Neural cell (in vitro differentiated cells): ENCODE results near the gene SLC10A4. TPM values are rescaled to one million over a fixed set of nuclear protein-coding genes. Genes with fewer than 3 reads are reported as not detected.
A peak's percentile ranks its signal among the peaks of the same experiment; 100 is the strongest.

Experiments
- H2AFZ ChIP-seq: fragments of 200-600, 300-800 bp; sonication (generic), shearing (Covaris generic); 2 replicates; pipeline ENCODE4 v1.6.0; 2014; ENCODE audit warnings: low read depth, mild to moderate bottlenecking, antibody characterized with exemption, low read length, moderate library complexity
- H3F3A ChIP-seq: fragments of 200-600 bp; shearing (Covaris generic); 2 replicates; pipeline ENCODE4 v1.6.1; 2016; ENCODE audit warnings: mild to moderate bottlenecking, moderate library complexity, mixed read lengths, antibody characterized with exemption, low read length; ENCODE audit not compliant: insufficient read depth, poor library complexity, severe bottlenecking
- H3K27ac ChIP-seq: fragments of 200-600, 300-800 bp; sonication (generic), shearing (Covaris generic); 2 replicates; pipeline ENCODE4 v1.5.1; 2014; ENCODE audit warnings: mild to moderate bottlenecking, low read length, moderate library complexity
- H3K27me3 ChIP-seq: fragments of 300-800, 200-600 bp; sonication (generic), shearing (Covaris generic); 2 replicates; pipeline ENCODE4 v1.6.0; 2014; ENCODE audit warnings: mild to moderate bottlenecking, low read depth, low read length, moderate library complexity; ENCODE audit not compliant: insufficient read depth
- H3K36me3 ChIP-seq: fragments of 300-800, 200-600 bp; sonication (generic), shearing (Covaris generic); 2 replicates; pipeline ENCODE4 v1.5.1; 2014; ENCODE audit warnings: mild to moderate bottlenecking, antibody characterized with exemption, low read length, moderate library complexity; ENCODE audit not compliant: insufficient read depth
- H3K4me2 ChIP-seq: fragments of 300-800, 200-600 bp; sonication (generic), shearing (Covaris generic); 2 replicates; pipeline ENCODE4 v1.6.0; 2014; ENCODE audit warnings: mild to moderate bottlenecking, low read length
- H3K4me3 ChIP-seq: fragments of 300-800, 200-600 bp; sonication (generic), shearing (Covaris generic); 2 replicates; pipeline ENCODE4 v1.5.1; 2014; ENCODE audit warnings: mild to moderate bottlenecking, low read length, moderate library complexity
- H3K79me2 ChIP-seq: fragments of 200-600 bp; shearing (Covaris generic); replicated peaks from 2 replicates; pipeline ENCODE4 v1.6.0; 2014; ENCODE audit warnings: mild to moderate bottlenecking, low read length, moderate library complexity; ENCODE audit not compliant: insufficient read depth
- H3K9ac ChIP-seq: fragments of 300-800, 200-600 bp; sonication (generic), shearing (Covaris generic); 2 replicates; pipeline ENCODE4 v1.6.1; 2016; ENCODE audit warnings: mild to moderate bottlenecking, low read length, mixed read lengths
- H3K9me2 ChIP-seq: fragments of 200-600 bp; shearing (Covaris generic); 2 replicates; pipeline ENCODE4 v1.6.1; 2016; ENCODE audit warnings: mild to moderate bottlenecking, low read length, mixed read lengths; ENCODE audit not compliant: insufficient read depth
- H3K9me3 ChIP-seq: fragments of 200-600, 300-800 bp; sonication (generic), shearing (Covaris generic); 2 replicates; pipeline ENCODE4 v1.6.1; 2016; ENCODE audit warnings: mild to moderate bottlenecking, mixed run types, low read length, moderate library complexity, mixed read lengths
- H4K20me1 ChIP-seq: fragments of 200-600 bp; shearing (Covaris generic); 2 replicates; pipeline ENCODE4 v1.6.1; 2016; ENCODE audit warnings: mild to moderate bottlenecking, mixed run types; ENCODE audit not compliant: insufficient read depth
- CTCF ChIP-seq: fragments of 450-650 bp; IDR thresholded peaks from 2 replicates; pipeline ENCODE4 v1.5.1; 2014; ENCODE audit warnings: antibody characterized with exemption, mild to moderate bottlenecking, moderate library complexity; ENCODE audit not compliant: poor library complexity, severe bottlenecking
- EP300 ChIP-seq: fragments of 450-650 bp; conservative IDR thresholded peaks from 2 replicates; pipeline ENCODE4 v1.6.1; 2014; ENCODE audit warnings: antibody characterized with exemption, mild to moderate bottlenecking, moderate library complexity; ENCODE audit not compliant: poor library complexity, severe bottlenecking
- EZH2 ChIP-seq: fragments of 200-600, 300-800 bp; shearing (Covaris generic), sonication (generic); IDR thresholded peaks from 2 replicates; pipeline ENCODE4 v1.6.1; 2014; ENCODE audit warnings: antibody characterized with exemption, low read length, borderline replicate concordance, mild to moderate bottlenecking; ENCODE audit not compliant: insufficient read depth, poor library complexity, severe bottlenecking
- MXI1 ChIP-seq: fragments of 450-650 bp; conservative IDR thresholded peaks from 2 replicates; pipeline ENCODE4 v1.6.1; 2014; ENCODE audit warnings: antibody characterized with exemption, mild to moderate bottlenecking; ENCODE audit not compliant: poor library complexity, severe bottlenecking
- POLR2AphosphoS5 ChIP-seq: IDR thresholded peaks from 2 replicates; pipeline ENCODE4 v1.6.1; 2012
- RAD21 ChIP-seq: fragments of 450-650 bp; conservative IDR thresholded peaks from 2 replicates; pipeline ENCODE4 v1.6.1; 2014; ENCODE audit warnings: antibody characterized with exemption, mild to moderate bottlenecking, moderate library complexity
- REST ChIP-seq: IDR thresholded peaks from 2 replicates; pipeline ENCODE4 v1.6.1; 2012; ENCODE audit warnings: borderline replicate concordance
- SMC3 ChIP-seq: fragments of 450-650 bp; conservative IDR thresholded peaks from 2 replicates; pipeline ENCODE4 v1.6.1; 2014; ENCODE audit warnings: antibody characterized with exemption, mild to moderate bottlenecking, moderate library complexity; ENCODE audit not compliant: poor library complexity
- TAF1 ChIP-seq: IDR thresholded peaks from 2 replicates; pipeline ENCODE4 v1.6.1; 2012; ENCODE audit warnings: low read depth
- polyA plus RNA-seq: library from polyadenylated mRNA; depleted of rRNA; stranded (reverse); fragments of >200 nt; gene quantifications from 2 replicates; pipeline ENCODE4 v1.2.3, GENCODE V29; 2014

SLC10A4 gene
- polyA plus RNA-seq, 1 donor from 2014 or later = 14.5 TPM

- H4K20me1 ChIP-seq = no peaks in the 10 kb centered on the region
- no peaks in the 10 kb centered on the region for H3K27me3 ChIP-seq
- no peaks in the 10 kb centered on the region for H3K9me2 ChIP-seq
- H3F3A ChIP-seq = no peaks in the 10 kb centered on the region
- peak overlapping the region; percentile 56 for H3K4me2 ChIP-seq
- no peaks in the 10 kb centered on the region for H3K9me3 ChIP-seq
- H2AFZ ChIP-seq = peak overlapping the region; percentile 29
- peak overlapping the region; percentile 78 for H3K27ac ChIP-seq
- H3K9ac ChIP-seq = peak overlapping the region; percentile 45
- no peaks in the 10 kb centered on the region for H3K79me2 ChIP-seq
- TF ChIP-seq EP300 (peak; percentile 73), REST (no peak), POLR2AphosphoS5 (peak; percentile 37), CTCF (no peak), RAD21 (no peak), SMC3 (no peak), EZH2 (no peak), MXI1 (no peak)
- H3K36me3 ChIP-seq = no peaks in the 10 kb centered on the region
- H3K4me3 ChIP-seq = peak overlapping the region; percentile 53
These were observed 12.6 kb upstream of the SLC10A4 start for GRCh38 chr4:48470570-48470969.

- TF ChIP-seq TAF1 = no peak
- no peaks in the 10 kb centered on the region for H3K27me3 ChIP-seq
- no peaks in the 10 kb centered on the region for H3K9me3 ChIP-seq
- no peak overlapping the region for H3K9ac ChIP-seq
- no peaks in the 10 kb centered on the region for H3F3A ChIP-seq
- no peak overlapping the region for H2AFZ ChIP-seq
- H3K36me3 ChIP-seq = no peaks in the 10 kb centered on the region
- H3K79me2 ChIP-seq = no peaks in the 10 kb centered on the region
- H3K4me2 ChIP-seq = no peak overlapping the region
- no peak overlapping the region for H3K27ac ChIP-seq
- H3K4me3 ChIP-seq = no peak overlapping the region
- no peaks in the 10 kb centered on the region for H4K20me1 ChIP-seq
- no peaks in the 10 kb centered on the region for H3K9me2 ChIP-seq
These were observed 10.3 kb upstream of the SLC10A4 start for GRCh38 chr4:48472794-48473193.

- Histone ChIP-seq H4K20me1 (no peaks in the 10 kb centered on the region), H3F3A (no peaks in the 10 kb centered on the region), H3K27me3 (no peaks in the 10 kb centered on the region), H3K9ac (no peak overlapping the region), H3K36me3 (no peaks in the 10 kb centered on the region), H3K4me2 (no peak overlapping the region), H3K27ac (no peak overlapping the region), H3K9me2 (no peaks in the 10 kb centered on the region), H3K79me2 (no peaks in the 10 kb centered on the region), H3K4me3 (no peak overlapping the region), H2AFZ (no peak overlapping the region), H3K9me3 (no peaks in the 10 kb centered on the region)
- TF ChIP-seq RAD21 = no peak
- TF ChIP-seq CTCF = no peak
- no peak for TF ChIP-seq REST
- TF ChIP-seq TAF1 = no peak
- no peak for TF ChIP-seq EZH2
- TF ChIP-seq SMC3 = no peak
- no peak for TF ChIP-seq MXI1
- TF ChIP-seq EP300 = no peak
- no peak for TF ChIP-seq POLR2AphosphoS5
These were observed 7.4 kb upstream of the SLC10A4 start for GRCh38 chr4:48475770-48476169.
